CD4-positive, alpha-beta T cell (primary cell): ENCODE measurements around the gene CCL16. TPM values are rescaled to one million over a fixed set of nuclear protein-coding genes. Genes with fewer than 3 reads are reported as not detected.

Source experiments
- ATAC-seq: fragments of 200-7000 bp; cut with Tn5 transposase; one replicate; pipeline ENCODE4 v1.10.0; 2022; ENCODE audit warnings: mild to moderate bottlenecking; ENCODE audit not compliant: poor library complexity
- CTCF ChIA-PET: fragments of 350-600 bp; sonication (Branson Sonifier 250); formaldehyde crosslinking; loops from one replicate; lab custom pipeline; 2021; ENCODE audit warnings: antibody characterized with exemption, inconsistent platforms; lab: Charles Lee
- POLR2A ChIA-PET: fragments of 350-600 bp; sonication (Branson Sonifier 250); formaldehyde crosslinking; loops from one replicate; lab custom pipeline; 2021; ENCODE audit warnings: antibody characterized with exemption, inconsistent platforms; lab: Charles Lee
- DNase-seq, 14 experiments: peaks; one replicate each; pipeline ENCODE4 v3.0.0-alpha.2; 2013 to 2020; ENCODE audit warnings: mixed read lengths in 2 of 14
- H3K27ac ChIP-seq, 2 donors: one replicate each; pipeline versions ENCODE4 v1.5.1 to v1.7.0; 2013; ENCODE audit warnings: low read length in 2 of 2, low read depth in 1 of 2, mild to moderate bottlenecking in 1 of 2
- H3K27me3 ChIP-seq, 2 experiments: 1 replicate in 1 of 2; 2 replicates in 1 of 2; pipeline versions ENCODE4 v1.6.1 to v1.7.0; 2013; ENCODE audit warnings: low read length in 2 of 2, control low read depth in 1 of 2, mild to moderate bottlenecking in 1 of 2, moderate library complexity in 1 of 2; ENCODE audit not compliant: insufficient read depth in 2 of 2, control insufficient read depth in 1 of 2
- H3K36me3 ChIP-seq: one replicate; pipeline ENCODE4 v1.6.1; 2013; ENCODE audit warnings: low read length, control low read depth; ENCODE audit not compliant: insufficient read depth
- H3K4me1 ChIP-seq: one replicate; pipeline ENCODE4 v1.6.1; 2013; ENCODE audit warnings: low read length, control low read depth; ENCODE audit not compliant: insufficient read depth
- H3K4me3 ChIP-seq: one replicate; pipeline ENCODE4 v1.5.1; 2013; ENCODE audit warnings: mild to moderate bottlenecking, low read length, moderate library complexity
- H3K9me3 ChIP-seq, 2 experiments: 1 replicate in 1 of 2; 2 replicates in 1 of 2; pipeline versions ENCODE4 v1.6.1 to v1.7.0; 2013; ENCODE audit warnings: low read length in 2 of 2, mild to moderate bottlenecking in 2 of 2, control low read depth in 1 of 2, moderate library complexity in 1 of 2; ENCODE audit not compliant: control insufficient read depth in 1 of 2, insufficient read depth in 1 of 2
- H3K27ac Mint-ChIP-seq: one replicate; pipeline ENCODE4 v1.8.0; 2020; ENCODE audit warnings: mixed read lengths
- H3K27me3 Mint-ChIP-seq: one replicate; pipeline ENCODE4 v1.8.0; 2021; ENCODE audit warnings: mixed read lengths
- H3K36me3 Mint-ChIP-seq: one replicate; pipeline ENCODE4 v1.8.0; 2021; ENCODE audit warnings: low read depth, mixed read lengths
- H3K4me1 Mint-ChIP-seq: one replicate; pipeline ENCODE4 v1.8.0; 2021; ENCODE audit warnings: low read depth, mixed read lengths
- H3K4me3 Mint-ChIP-seq: one replicate; pipeline ENCODE4 v1.8.0; 2020; ENCODE audit warnings: mild to moderate bottlenecking, mixed read lengths
- H3K9me3 Mint-ChIP-seq: one replicate; pipeline ENCODE4 v1.8.0; 2020; ENCODE audit warnings: mixed read lengths
- intact Hi-C, 2 experiments: fragments of 100-400 bp; cut with DNase I in 1 of 2; cut with micrococcal nuclease in 1 of 2; formaldehyde crosslinking; loops; one replicate each; pipeline versions ENCODE4 v1.15.1 to v1.9.0; 2023 to 2025; cut with DNase I, micrococcal nuclease
- total RNA-seq, 174 experiments: library from RNA in 2 of 174; stranded (reverse) in 2 of 174; gene quantifications; one replicate each; pipeline ENCODE4 v1.2.3 and lab custom pipeline; 2021 to 2026
- TF ChIP-seq, protein P1 (sequence below): fragments of 200-600 bp; IDR thresholded peaks from one replicate; pipeline ENCODE4 v1.8.0; 2022; ENCODE audit warnings: antibody characterized with exemption, mild to moderate bottlenecking

CCL16 gene
- total RNA-seq, 2 experiments from 2014 or later: not detected

- TF ChIP-seq, protein P1, sequence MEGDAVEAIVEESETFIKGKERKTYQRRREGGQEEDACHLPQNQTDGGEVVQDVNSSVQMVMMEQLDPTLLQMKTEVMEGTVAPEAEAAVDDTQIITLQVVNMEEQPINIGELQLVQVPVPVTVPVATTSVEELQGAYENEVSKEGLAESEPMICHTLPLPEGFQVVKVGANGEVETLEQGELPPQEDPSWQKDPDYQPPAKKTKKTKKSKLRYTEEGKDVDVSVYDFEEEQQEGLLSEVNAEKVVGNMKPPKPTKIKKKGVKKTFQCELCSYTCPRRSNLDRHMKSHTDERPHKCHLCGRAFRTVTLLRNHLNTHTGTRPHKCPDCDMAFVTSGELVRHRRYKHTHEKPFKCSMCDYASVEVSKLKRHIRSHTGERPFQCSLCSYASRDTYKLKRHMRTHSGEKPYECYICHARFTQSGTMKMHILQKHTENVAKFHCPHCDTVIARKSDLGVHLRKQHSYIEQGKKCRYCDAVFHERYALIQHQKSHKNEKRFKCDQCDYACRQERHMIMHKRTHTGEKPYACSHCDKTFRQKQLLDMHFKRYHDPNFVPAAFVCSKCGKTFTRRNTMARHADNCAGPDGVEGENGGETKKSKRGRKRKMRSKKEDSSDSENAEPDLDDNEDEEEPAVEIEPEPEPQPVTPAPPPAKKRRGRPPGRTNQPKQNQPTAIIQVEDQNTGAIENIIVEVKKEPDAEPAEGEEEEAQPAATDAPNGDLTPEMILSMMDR: no peak
- no peaks in the 10 kb centered on the region for H3K27me3 ChIP-seq
- no peak overlapping the region for H3K27ac ChIP-seq
- H3K27ac Mint-ChIP-seq: no peak overlapping the region
- ATAC-seq (no peak), DNase-seq (no peak)
- no peaks in the 10 kb centered on the region for H3K27me3 Mint-ChIP-seq
- peaks cover 16% of the 10 kb centered on the region for H3K4me1 Mint-ChIP-seq
- CTCF ChIA-PET: no interaction called here
- no peaks in the 10 kb centered on the region for H3K36me3 Mint-ChIP-seq
- peaks cover 11% of the 10 kb centered on the region for H3K4me1 ChIP-seq
- no peaks in the 10 kb centered on the region for H3K36me3 ChIP-seq
- POLR2A ChIA-PET: no interaction called here
- intact Hi-C loops: no loop called here
- no peak overlapping the region for H3K4me3 ChIP-seq
- H3K9me3 Mint-ChIP-seq: no peaks in the 10 kb centered on the region
- no peaks in the 10 kb centered on the region for H3K9me3 ChIP-seq
- H3K4me3 Mint-ChIP-seq: no peak overlapping the region
Observed at GRCh38 chr17:35932586-35932985, 48.7 kb downstream of the CCL16 start.

GRCh38 chr17:35931794-35932425 lies 49.4 kb downstream of the CCL16 start:
- CTCF ChIA-PET: interaction anchor here (0.8 to 1.1 kb wide), 2 partner anchors 13 to 38 kb away, joined by 3 read pairs; no protein-coding TSS in a partner anchor
- no peak for DNase-seq
- H3K27ac ChIP-seq: no peak overlapping the region
- no peaks in the 10 kb centered on the region for H3K36me3 ChIP-seq
- TF ChIP-seq, protein P1: no peak
- no peaks in the 10 kb centered on the region for H3K27me3 ChIP-seq
- Mint-ChIP-seq H3K4me1 (peaks cover 16% of the 10 kb centered on the region), H3K9me3 (no peaks in the 10 kb centered on the region), H3K27ac (no peak overlapping the region), H3K27me3 (no peaks in the 10 kb centered on the region), H3K4me3 (no peak overlapping the region), H3K36me3 (no peaks in the 10 kb centered on the region)
- H3K4me1 ChIP-seq: peaks cover 11% of the 10 kb centered on the region
- no peaks in the 10 kb centered on the region for H3K9me3 ChIP-seq
- intact Hi-C loops: no loop called here
- POLR2A ChIA-PET: no interaction called here
- no peak overlapping the region for H3K4me3 ChIP-seq
- ATAC-seq: no peak

- TF ChIP-seq, protein P1: no peak
- Mint-ChIP-seq H3K4me1 (peaks cover 16% of the 10 kb centered on the region), H3K27ac (no peak within 1 kb of the TSS), H3K36me3 (no peaks in the 10 kb centered on the region), H3K27me3 (no peaks in the 10 kb centered on the region), H3K4me3 (peak within 1 kb of the TSS; percentile 83), H3K9me3 (no peaks in the 10 kb centered on the region)
- ATAC-seq (peak; percentile 95), DNase-seq (peak; percentile 52 to 87 (median 66))
- H3K4me3 ChIP-seq: peak within 1 kb of the TSS; percentile 64
- ChIA-PET CTCF (no interaction called here), POLR2A (interaction anchor here (0.7 kb wide), 1 partner anchor 59 kb away, joined by 3 read pairs; no protein-coding TSS in a partner anchor)
- intact Hi-C loops: no loop called here
- H3K9me3 ChIP-seq: no peaks in the 10 kb centered on the region
- no peak within 1 kb of the TSS for H3K27ac ChIP-seq
- no peaks in the 10 kb centered on the region for H3K27me3 ChIP-seq
- peaks cover 11% of the 10 kb centered on the region for H3K4me1 ChIP-seq
- no peaks in the 10 kb centered on the region for H3K36me3 ChIP-seq
Observed at GRCh38 chr17:35930211-35931065, 50.9 kb downstream of the CCL16 start, which contains the start of gene RDM1. RDM1 (minus strand) TSS chr17:35930773; CDS start chr17:35930727, 46 bp downstream.
